K562 (cell line): ENCODE measurements around the gene SHF. TPM values are rescaled to one million over a fixed set of nuclear protein-coding genes. Genes with fewer than 3 reads are reported as not detected.
A peak's percentile ranks its signal among the peaks of the same experiment; 100 is the strongest.

Experiments used
- CBFA2T2 ChIP-seq: fragments of 450-650 bp; conservative IDR thresholded peaks from 2 replicates; pipeline ENCODE4 v1.6.1; 2017; ENCODE audit warnings: mild to moderate bottlenecking
- GATAD2B ChIP-seq: fragments of 450-650 bp; IDR thresholded peaks from 2 replicates; pipeline ENCODE4 v1.6.1; 2017; ENCODE audit warnings: mild to moderate bottlenecking, borderline replicate concordance
- KLF1 ChIP-seq: fragments of 450-650 bp; IDR thresholded peaks from 2 replicates; pipeline ENCODE4 v1.6.1; 2016; ENCODE audit warnings: missing genetic modification characterization, missing compliant biosample characterization
- MTA2 ChIP-seq: fragments of 450-650 bp; IDR thresholded peaks from 2 replicates; pipeline ENCODE4 v1.6.1; 2016; ENCODE audit warnings: low read depth
- POLR2G ChIP-seq: fragments of 200-400 bp; formaldehyde crosslinking; IDR thresholded peaks from 2 replicates; pipeline ENCODE4 v1.6.1; 2017; ENCODE audit warnings: low read depth, mild to moderate bottlenecking, antibody characterized with exemption, low read length, moderate library complexity
- PTTG1 ChIP-seq: fragments of 450-650 bp; IDR thresholded peaks from 2 replicates; pipeline ENCODE4 v1.6.1; 2016; ENCODE audit warnings: low read depth, mild to moderate bottlenecking, missing genetic modification characterization, missing compliant biosample characterization
- RAD51 ChIP-seq: fragments of 450-650 bp; IDR thresholded peaks from 2 replicates; pipeline ENCODE4 v1.7.1; 2016; ENCODE audit warnings: low read depth, mild to moderate bottlenecking, borderline replicate concordance
- SOX6 ChIP-seq: fragments of 450-650 bp; IDR thresholded peaks from 2 replicates; pipeline ENCODE4 v1.6.1; 2014; ENCODE audit warnings: mild to moderate bottlenecking
- U2AF2 ChIP-seq: fragments of 200-400 bp; formaldehyde crosslinking; optimal IDR thresholded peaks from 2 replicates; pipeline ENCODE3; 2017; ENCODE audit warnings: low read depth, mild to moderate bottlenecking, low read length
- ZNF12 ChIP-seq: sonication (generic); formaldehyde crosslinking; IDR thresholded peaks from 2 replicates; pipeline ENCODE4 v1.4.0; 2020; ENCODE audit warnings: mild to moderate bottlenecking, missing genetic modification reagents
- polyA plus RNA-seq, 8 experiments: library from polyadenylated mRNA; depleted of rRNA in 4 of 8; stranded (reverse) in 5 of 8; unstranded in 3 of 8; fragments of >200 nt; fragmentation: Nextera tagmentation in 2 of 8; fragmentation: Illumina TruSeq in 1 of 8; extraction: Ambion mirVana in 2 of 8; extraction: Trizol in 1 of 8; gene quantifications; 2 replicates each; pipeline versions ENCODE4 v1.2.1 to v1.2.3, GENCODE V29; 2011 to 2014; ENCODE audit warnings: inconsistent platforms in 1 of 8, missing spikeins in 1 of 8
- total RNA-seq, 7 experiments: library from RNA; depleted of rRNA in 6 of 7; stranded (reverse); fragments of >200 nt in 6 of 7; fragmentation: Illumina TruSeq in 2 of 7; extraction: Trizol in 2 of 7; gene quantifications; 2 replicates each; pipeline versions ENCODE4 v1.2.1 to v1.2.3, GENCODE V29; 2011 to 2021; ENCODE audit warnings: low replicate concordance in 1 of 7
- TF ChIP-seq, protein P1 (sequence below): fragments of 250-450 bp; sonication (Bioruptor Pico); IDR thresholded peaks from 2 replicates; pipeline ENCODE4 v1.8.0; 2021; ENCODE audit warnings: mild to moderate bottlenecking, moderate library complexity
- TF ChIP-seq, protein P2 (sequence below): fragments of 450-650 bp; formaldehyde crosslinking; IDR thresholded peaks from 2 replicates; pipeline ENCODE4 v1.4.0; 2020; ENCODE audit warnings: mild to moderate bottlenecking, mixed read lengths
- TF ChIP-seq, protein P3 (sequence below): sonication (generic); formaldehyde crosslinking; IDR thresholded peaks from 2 replicates; pipeline ENCODE4 v1.8.1; 2022; ENCODE audit warnings: missing genetic modification reagents
- TF ChIP-seq, protein P4 (sequence below), 3 experiments: fragments of 200-800 bp in 1 of 3; sonication (Bioruptor generic) in 1 of 3; sonication (generic) in 1 of 3; formaldehyde crosslinking in 1 of 3; IDR thresholded peaks; 2 replicates each; pipeline versions ENCODE4 v1.6.1 to v1.8.0; 2016 to 2022; ENCODE audit warnings: mild to moderate bottlenecking in 2 of 3, missing compliant biosample characterization in 2 of 3, missing genetic modification characterization in 2 of 3, missing genetic modification reagents in 1 of 3
- TF ChIP-seq, protein P5 (sequence below): sonication (generic); formaldehyde crosslinking; IDR thresholded peaks from 2 replicates; pipeline ENCODE4 v1.8.0; 2022; ENCODE audit warnings: missing genetic modification reagents, mild to moderate bottlenecking, moderate library complexity, borderline replicate concordance
- TF ChIP-seq, protein P6 (sequence below), 2 experiments: IDR thresholded peaks; 2 replicates each; pipeline ENCODE4 v1.6.1; 2011; ENCODE audit warnings: borderline replicate concordance in 1 of 2, control low read depth in 1 of 2, low read depth in 1 of 2, low read length in 1 of 2, mild to moderate bottlenecking in 1 of 2, mixed read lengths in 1 of 2, moderate library complexity in 1 of 2; ENCODE audit not compliant: insufficient read depth in 1 of 2, insufficient read length in 1 of 2, poor library complexity in 1 of 2, severe bottlenecking in 1 of 2; ENCODE audit errors: extremely low read depth in 1 of 2

The SHF gene
- total and polyA plus RNA-seq, 9 of the 15 experiments (the other 6 are each of a cell fraction or from before 2014, with no cell fraction given): 0.51 to 2.2 (median 0.85) TPM; not detected in 2

DNA sequence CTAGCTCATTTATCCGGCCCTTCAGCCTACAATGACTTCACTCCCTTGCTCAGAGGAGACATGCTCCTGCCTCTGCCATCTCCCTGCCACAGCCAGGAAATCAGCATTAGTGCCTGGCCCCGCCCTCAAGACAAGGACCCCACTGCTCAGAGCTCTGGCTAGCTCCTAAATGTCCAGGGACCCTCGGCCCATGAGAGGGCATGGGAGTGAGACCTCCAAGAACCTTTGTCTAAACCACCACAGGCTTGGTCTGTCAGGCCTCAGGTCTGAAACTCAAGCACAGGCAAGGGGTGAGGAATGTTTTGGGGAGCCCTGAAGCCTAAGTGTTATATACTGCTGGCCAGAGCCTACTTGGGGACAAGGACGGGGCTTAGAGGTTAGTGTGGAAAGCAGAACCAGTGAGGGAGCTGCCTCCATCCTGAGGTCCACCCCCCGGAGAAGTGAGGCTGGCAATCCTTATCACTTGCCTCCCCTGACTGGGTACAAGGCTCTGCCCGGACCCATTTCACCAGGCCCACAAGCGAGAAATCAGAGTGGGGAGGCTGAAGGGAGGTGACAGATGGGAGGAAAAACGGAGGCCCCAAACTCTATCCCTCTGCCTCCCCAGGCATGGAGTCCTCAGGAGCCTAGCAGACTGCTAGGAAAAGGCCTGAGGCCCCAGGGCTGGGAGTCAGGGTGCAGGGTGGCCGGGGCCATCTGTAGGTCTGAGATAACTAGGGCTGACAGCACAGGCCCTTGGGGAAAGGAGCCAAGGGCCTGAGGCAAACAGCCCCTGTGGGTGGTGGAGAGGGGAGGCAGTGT lies 18.8 kb downstream of the SHF start (continued):
- no peak for TF ChIP-seq KLF1
- TF ChIP-seq, protein P1, sequence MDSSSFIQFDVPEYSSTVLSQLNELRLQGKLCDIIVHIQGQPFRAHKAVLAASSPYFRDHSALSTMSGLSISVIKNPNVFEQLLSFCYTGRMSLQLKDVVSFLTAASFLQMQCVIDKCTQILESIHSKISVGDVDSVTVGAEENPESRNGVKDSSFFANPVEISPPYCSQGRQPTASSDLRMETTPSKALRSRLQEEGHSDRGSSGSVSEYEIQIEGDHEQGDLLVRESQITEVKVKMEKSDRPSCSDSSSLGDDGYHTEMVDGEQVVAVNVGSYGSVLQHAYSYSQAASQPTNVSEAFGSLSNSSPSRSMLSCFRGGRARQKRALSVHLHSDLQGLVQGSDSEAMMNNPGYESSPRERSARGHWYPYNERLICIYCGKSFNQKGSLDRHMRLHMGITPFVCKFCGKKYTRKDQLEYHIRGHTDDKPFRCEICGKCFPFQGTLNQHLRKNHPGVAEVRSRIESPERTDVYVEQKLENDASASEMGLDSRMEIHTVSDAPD: no peak
- TF ChIP-seq RAD51: no peak
- peak; percentile 52 for TF ChIP-seq POLR2G
- TF ChIP-seq, protein P2, sequence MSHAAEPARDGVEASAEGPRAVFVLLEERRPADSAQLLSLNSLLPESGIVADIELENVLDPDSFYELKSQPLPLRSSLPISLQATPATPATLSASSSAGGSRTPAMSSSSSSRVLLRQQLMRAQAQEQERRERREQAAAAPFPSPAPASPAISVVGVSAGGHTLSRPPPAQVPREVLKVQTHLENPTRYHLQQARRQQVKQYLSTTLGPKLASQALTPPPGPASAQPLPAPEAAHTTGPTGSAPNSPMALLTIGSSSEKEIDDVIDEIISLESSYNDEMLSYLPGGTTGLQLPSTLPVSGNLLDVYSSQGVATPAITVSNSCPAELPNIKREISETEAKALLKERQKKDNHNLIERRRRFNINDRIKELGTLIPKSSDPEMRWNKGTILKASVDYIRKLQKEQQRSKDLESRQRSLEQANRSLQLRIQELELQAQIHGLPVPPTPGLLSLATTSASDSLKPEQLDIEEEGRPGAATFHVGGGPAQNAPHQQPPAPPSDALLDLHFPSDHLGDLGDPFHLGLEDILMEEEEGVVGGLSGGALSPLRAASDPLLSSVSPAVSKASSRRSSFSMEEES: no peak
- peak; percentile 67 for TF ChIP-seq CBFA2T2
- peak; percentile 73 for TF ChIP-seq MTA2
- TF ChIP-seq, protein P3, sequence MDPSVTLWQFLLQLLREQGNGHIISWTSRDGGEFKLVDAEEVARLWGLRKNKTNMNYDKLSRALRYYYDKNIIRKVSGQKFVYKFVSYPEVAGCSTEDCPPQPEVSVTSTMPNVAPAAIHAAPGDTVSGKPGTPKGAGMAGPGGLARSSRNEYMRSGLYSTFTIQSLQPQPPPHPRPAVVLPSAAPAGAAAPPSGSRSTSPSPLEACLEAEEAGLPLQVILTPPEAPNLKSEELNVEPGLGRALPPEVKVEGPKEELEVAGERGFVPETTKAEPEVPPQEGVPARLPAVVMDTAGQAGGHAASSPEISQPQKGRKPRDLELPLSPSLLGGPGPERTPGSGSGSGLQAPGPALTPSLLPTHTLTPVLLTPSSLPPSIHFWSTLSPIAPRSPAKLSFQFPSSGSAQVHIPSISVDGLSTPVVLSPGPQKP: no peak
- TF ChIP-seq PTTG1 (tag): no peak
- TF ChIP-seq U2AF2: no peak
- TF ChIP-seq, protein P4, sequence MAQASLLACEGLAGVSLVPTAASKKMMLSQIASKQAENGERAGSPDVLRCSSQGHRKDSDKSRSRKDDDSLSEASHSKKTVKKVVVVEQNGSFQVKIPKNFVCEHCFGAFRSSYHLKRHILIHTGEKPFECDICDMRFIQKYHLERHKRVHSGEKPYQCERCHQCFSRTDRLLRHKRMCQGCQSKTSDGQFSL (CRISPR knock-in tag; IDR thresholded peaks at IDR 0.05): no peak
- TF ChIP-seq, protein P4 (tag; IDR thresholded peaks at IDR 0.05): no peak
- no peak for TF ChIP-seq ZNF12
- peak; percentile 39; the same call in 1 of the 2 replicates for TF ChIP-seq GATAD2B
- TF ChIP-seq SOX6: 0 out of 2 replicates have a peak, but pooled peaks have one; percentile 13
- TF ChIP-seq, protein P5, sequence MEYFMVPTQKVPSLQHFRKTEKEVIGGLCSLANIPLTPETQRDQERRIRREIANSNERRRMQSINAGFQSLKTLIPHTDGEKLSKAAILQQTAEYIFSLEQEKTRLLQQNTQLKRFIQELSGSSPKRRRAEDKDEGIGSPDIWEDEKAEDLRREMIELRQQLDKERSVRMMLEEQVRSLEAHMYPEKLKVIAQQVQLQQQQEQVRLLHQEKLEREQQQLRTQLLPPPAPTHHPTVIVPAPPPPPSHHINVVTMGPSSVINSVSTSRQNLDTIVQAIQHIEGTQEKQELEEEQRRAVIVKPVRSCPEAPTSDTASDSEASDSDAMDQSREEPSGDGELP (CRISPR knock-in tag): peak; percentile 37; the same call in 1 of the 2 replicates
- TF ChIP-seq, protein P6, sequence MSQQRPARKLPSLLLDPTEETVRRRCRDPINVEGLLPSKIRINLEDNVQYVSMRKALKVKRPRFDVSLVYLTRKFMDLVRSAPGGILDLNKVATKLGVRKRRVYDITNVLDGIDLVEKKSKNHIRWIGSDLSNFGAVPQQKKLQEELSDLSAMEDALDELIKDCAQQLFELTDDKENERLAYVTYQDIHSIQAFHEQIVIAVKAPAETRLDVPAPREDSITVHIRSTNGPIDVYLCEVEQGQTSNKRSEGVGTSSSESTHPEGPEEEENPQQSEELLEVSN (IDR thresholded peaks at IDR 0.05; ENCODE audit: borderline replicate concordance in 1 of 2, extremely low read depth in 1 of 2, insufficient read depth in 1 of 2, insufficient read length in 1 of 2, low read depth in 1 of 2, low read length in 1 of 2, poor library complexity in 1 of 2, severe bottlenecking in 1 of 2): no peak
